ENCODE results near the gene COL18A1. TPM values are rescaled to one million over a fixed set of nuclear protein-coding genes. Genes with fewer than 3 reads are reported as not detected.

COL18A1 gene
- total and polyA plus RNA-seq, 2 donors from 2014 or later: 150 to 316 TPM

DNA sequence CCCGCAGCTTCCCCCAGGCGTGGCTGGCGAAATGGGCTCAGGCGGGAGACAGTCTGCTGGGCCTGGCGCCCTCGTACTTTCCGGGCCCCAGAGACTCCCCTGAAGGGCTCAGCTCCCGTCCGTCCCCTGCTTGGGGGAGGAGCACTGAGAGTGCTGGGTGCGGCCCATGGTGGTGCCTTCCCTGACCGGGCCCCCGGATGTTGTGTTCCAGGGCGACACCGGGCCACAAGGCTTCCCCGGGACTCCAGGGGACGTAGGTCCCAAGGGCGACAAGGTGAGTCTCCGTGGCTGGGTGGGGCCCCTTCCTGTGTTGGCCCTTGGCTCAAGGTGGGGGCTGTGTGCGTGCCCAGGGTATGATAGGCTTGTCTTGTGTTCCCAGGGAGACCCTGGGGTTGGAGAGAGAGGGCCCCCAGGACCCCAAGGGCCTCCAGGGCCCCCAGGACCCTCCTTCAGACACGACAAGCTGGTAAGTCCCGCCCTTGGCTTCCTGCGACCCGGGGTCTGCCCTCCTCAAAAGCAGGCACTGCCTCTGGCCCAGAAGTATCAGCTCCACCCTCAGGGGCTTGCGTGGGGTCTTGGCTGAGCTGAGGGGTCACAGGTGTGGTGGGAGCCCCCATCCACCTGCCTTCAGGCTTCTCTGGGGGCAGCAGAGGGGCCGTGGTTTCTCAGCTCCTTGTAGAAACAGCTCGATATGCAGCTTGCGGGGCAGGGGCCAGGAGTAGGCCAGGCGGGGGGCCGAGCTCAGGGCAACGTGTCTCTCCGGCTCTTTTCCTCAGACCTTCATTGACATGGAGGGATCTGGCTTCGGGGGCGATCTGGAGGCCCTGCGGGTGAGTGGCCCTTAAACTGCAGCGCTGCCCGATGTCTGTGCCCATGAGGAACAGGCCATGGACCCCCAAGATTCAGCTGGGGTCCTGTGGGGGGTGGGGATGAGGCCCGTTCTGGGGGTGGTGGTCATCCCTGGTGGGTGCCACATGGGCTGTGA, 75.0 kb downstream of the COL18A1 start:
- DNase-seq (peak in 1 of 5 donors; percentile 70), FAIRE-seq (no peak)
- Histone ChIP-seq H3K4me3 (ENCODE audit: low read length in 3 of 3) (no peak overlapping the region), H3K27ac (ENCODE audit: low read depth in 2 of 2, low read length in 2 of 2) (no peak overlapping the region), H3K9me3 (ENCODE audit: control insufficient read depth in 2 of 3, insufficient read depth in 1 of 3, low read length in 3 of 3) (no peaks in the 10 kb centered on the region), H3K27me3 (ENCODE audit: control insufficient read depth, insufficient read depth, low read length) (no peaks in the 10 kb centered on the region), H3K36me3 (ENCODE audit: control insufficient read depth in 2 of 3, insufficient read depth in 3 of 3, low read length in 3 of 3) (peaks cover 18 to 51% (median 32%) of the 10 kb centered on the region in 3 donors), H3K9ac (ENCODE audit: low read length in 3 of 3) (no peak overlapping the region), H3K4me1 (ENCODE audit: control insufficient read depth in 2 of 3, insufficient read depth in 2 of 3, low read depth in 1 of 3, low read length in 3 of 3) (peaks cover 0 to 6% (median 0%) of the 10 kb centered on the region in 3 donors)
- intact Hi-C loops (cut with DNase I): no loop called here
- no peak for TF ChIP-seq CTCF (IDR thresholded peaks at IDR 0.05; ENCODE audit: borderline replicate concordance, extremely low read depth, insufficient read depth)

- Histone ChIP-seq H3K9me3 (ENCODE audit: control insufficient read depth in 2 of 3, insufficient read depth in 1 of 3, low read length in 3 of 3) (no peaks in the 10 kb centered on the region), H3K36me3 (ENCODE audit: control insufficient read depth in 2 of 3, insufficient read depth in 3 of 3, low read length in 3 of 3) (peaks cover 18 to 51% (median 32%) of the 10 kb centered on the region in 3 donors), H3K27me3 (ENCODE audit: control insufficient read depth, insufficient read depth, low read length) (no peaks in the 10 kb centered on the region), H3K9ac (ENCODE audit: low read length in 3 of 3) (no peak overlapping the region), H3K4me1 (ENCODE audit: control insufficient read depth in 2 of 3, insufficient read depth in 2 of 3, low read depth in 1 of 3, low read length in 3 of 3) (peaks cover 0 to 6% (median 0%) of the 10 kb centered on the region in 3 donors), H3K4me3 (ENCODE audit: low read length in 3 of 3) (no peak overlapping the region), H3K27ac (ENCODE audit: low read depth in 2 of 2, low read length in 2 of 2) (no peak overlapping the region)
- intact Hi-C loops (cut with DNase I): no loop called here
- no peak for FAIRE-seq
- no peak for TF ChIP-seq CTCF (IDR thresholded peaks at IDR 0.05; ENCODE audit: borderline replicate concordance, extremely low read depth, insufficient read depth)
- no peak for DNase-seq
Measured at GRCh38 chr21:45480701-45481500, 75.9 kb downstream of the COL18A1 start.

DNA sequence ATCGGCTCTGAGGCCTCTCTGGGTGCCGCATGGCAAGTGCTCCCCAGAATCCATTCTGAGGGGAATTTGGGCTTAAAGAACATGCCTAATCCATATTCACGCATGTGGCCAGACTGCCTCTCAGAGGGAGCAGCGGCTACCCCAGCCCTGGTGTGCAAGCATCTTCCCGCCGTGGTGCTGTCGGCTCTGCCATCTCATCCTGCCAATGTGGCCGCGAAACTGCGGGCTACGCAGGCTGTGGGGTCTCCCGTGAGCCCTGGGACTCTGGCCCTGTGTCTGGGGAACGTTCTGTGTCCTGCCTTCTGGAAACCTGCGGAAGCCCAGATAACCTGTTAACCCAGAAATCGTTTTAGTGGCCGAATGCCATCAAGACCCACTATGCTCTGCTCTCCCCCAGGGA, 76.6 kb downstream of the COL18A1 start:
- no peak overlapping the region for H3K9ac ChIP-seq (ENCODE audit: low read length in 3 of 3)
- no peak for DNase-seq
- TF ChIP-seq CTCF (IDR thresholded peaks at IDR 0.05; ENCODE audit: borderline replicate concordance, extremely low read depth, insufficient read depth): no peak
- H3K27ac ChIP-seq (ENCODE audit: low read depth in 2 of 2, low read length in 2 of 2): no peak overlapping the region
- H3K36me3 ChIP-seq (ENCODE audit: control insufficient read depth in 2 of 3, insufficient read depth in 3 of 3, low read length in 3 of 3): peaks cover 15 to 46% (median 27%) of the 10 kb centered on the region in 3 donors
- peaks cover 0 to 6% (median 0%) of the 10 kb centered on the region in 3 donors for H3K4me1 ChIP-seq (ENCODE audit: control insufficient read depth in 2 of 3, insufficient read depth in 2 of 3, low read depth in 1 of 3, low read length in 3 of 3)
- intact Hi-C loops (cut with DNase I): no loop called here
- FAIRE-seq: no peak
- H3K4me3 ChIP-seq (ENCODE audit: low read length in 3 of 3): no peak overlapping the region
- no peaks in the 10 kb centered on the region for H3K27me3 ChIP-seq (ENCODE audit: control insufficient read depth, insufficient read depth, low read length)
- H3K9me3 ChIP-seq (ENCODE audit: control insufficient read depth in 2 of 3, insufficient read depth in 1 of 3, low read length in 3 of 3): no peaks in the 10 kb centered on the region

Measured in kidney (tissue), 14 donors.